H1 (cell line): ENCODE data around the gene TPPP. TPM values are rescaled to one million over a fixed set of nuclear protein-coding genes. Genes with fewer than 3 reads are reported as not detected.

Source experiments
- CTCF ChIA-PET: fragments of 300-600 bp; sonication (Branson Sonifier 250); formaldehyde crosslinking; loops from one replicate; lab custom pipeline; 2021; ENCODE audit not compliant: partially characterized antibody; lab: Charles Lee
- POLR2A ChIA-PET: fragments of 300-600 bp; sonication (Branson Sonifier 250); formaldehyde crosslinking; loops from one replicate; lab custom pipeline; 2021; ENCODE audit warnings: inconsistent platforms; ENCODE audit not compliant: partially characterized antibody; lab: Charles Lee
- DNase-seq, 2 experiments: peaks; one replicate each; pipeline versions ENCODE4 v3.0.0 to v3.0.0-alpha.2; 2010 to 2022; ENCODE audit warnings: low spot score in 2 of 2, low read depth in 1 of 2, mixed read lengths in 1 of 2
- FAIRE-seq: peaks from 2 replicates; lab custom pipeline; 2011; peaks lifted over from hg19 to GRCh38; lab: Jason Lieb, UNC
- H2AFZ ChIP-seq: 2 replicates; pipeline ENCODE4 v1.8.1; 2012; ENCODE audit warnings: low read length, inconsistent platforms
- H2AK5ac ChIP-seq: 2 replicates; pipeline ENCODE4 v1.6.1; 2013; ENCODE audit warnings: low read depth, low read length
- H2BK120ac ChIP-seq: replicated peaks from 2 replicates; pipeline ENCODE3; 2013; ENCODE audit warnings: low read depth, low read length, inconsistent platforms
- H2BK12ac ChIP-seq: 2 replicates; pipeline ENCODE4 v1.6.1; 2013; ENCODE audit warnings: low read depth, low read length
- H2BK15ac ChIP-seq: 2 replicates; pipeline ENCODE4 v1.6.1; 2013; ENCODE audit warnings: low read length
- H2BK20ac ChIP-seq: 2 replicates; pipeline ENCODE4 v1.6.1; 2013; ENCODE audit warnings: low read length
- H2BK5ac ChIP-seq: 2 replicates; pipeline ENCODE4 v1.6.1; 2013; ENCODE audit warnings: low read depth, low read length
- H3K14ac ChIP-seq: 2 replicates; pipeline ENCODE4 v1.6.1; 2013; ENCODE audit warnings: inconsistent platforms; ENCODE audit not compliant: insufficient read length
- H3K18ac ChIP-seq: 2 replicates; pipeline ENCODE4 v1.6.1; 2013; ENCODE audit warnings: low read length; ENCODE audit errors: extremely low read depth
- H3K23ac ChIP-seq: 2 replicates; pipeline ENCODE4 v1.6.1; 2013; ENCODE audit warnings: inconsistent platforms; ENCODE audit not compliant: insufficient read length
- H3K23me2 ChIP-seq: 2 replicates; pipeline ENCODE4 v1.6.1; 2013; ENCODE audit warnings: low read depth, low read length
- H3K27ac ChIP-seq: 2 replicates; pipeline ENCODE4 v1.6.1; 2011; ENCODE audit warnings: low read depth, low read length, inconsistent platforms
- H3K27me3 ChIP-seq, 4 experiments: replicated peaks in 1 of 4; 1 replicate in 1 of 4; 2 replicates in 3 of 4; pipeline versions ENCODE4 v1.6.1 to v1.8.1; 2011 to 2013; ENCODE audit warnings: low read length in 3 of 4, mild to moderate bottlenecking in 3 of 4, inconsistent platforms in 2 of 4, mixed read lengths in 2 of 4, moderate library complexity in 1 of 4; ENCODE audit not compliant: control insufficient read depth in 3 of 4, insufficient read depth in 3 of 4; ENCODE audit errors: extremely low read depth in 1 of 4
- H3K36me3 ChIP-seq, 4 experiments: 2 replicates each; pipeline versions ENCODE4 v1.6.1 to v1.8.1; 2011 to 2013; ENCODE audit warnings: mild to moderate bottlenecking in 4 of 4, low read length in 3 of 4, moderate library complexity in 2 of 4, control low read depth in 1 of 4, inconsistent platforms in 1 of 4; ENCODE audit not compliant: insufficient read depth in 4 of 4, control insufficient read depth in 2 of 4
- H3K4ac ChIP-seq: replicated peaks from 2 replicates; pipeline ENCODE3; 2013; ENCODE audit warnings: low read length, low read depth, mixed read lengths, inconsistent platforms; ENCODE audit not compliant: insufficient read length
- H3K4me1 ChIP-seq, 4 experiments: replicated peaks in 1 of 4; 1 replicate in 1 of 4; 2 replicates in 3 of 4; pipeline versions ENCODE4 v1.6.1 to v1.8.1; 2011 to 2013; ENCODE audit warnings: low read length in 3 of 4, inconsistent platforms in 2 of 4, mixed read lengths in 1 of 4; ENCODE audit not compliant: insufficient read depth in 4 of 4, control insufficient read depth in 3 of 4
- H3K4me2 ChIP-seq, 2 experiments: 2 replicates each; pipeline versions ENCODE4 v1.6.1 to v1.8.1; 2011 to 2013; ENCODE audit warnings: low read depth in 2 of 2, low read length in 2 of 2, control low read depth in 1 of 2, inconsistent platforms in 1 of 2, mild to moderate bottlenecking in 1 of 2; ENCODE audit not compliant: insufficient read depth in 1 of 2
- H3K4me3 ChIP-seq, 4 experiments: fragments of 200-600, 300-600 bp in 1 of 4; sonication (generic), shearing (Covaris generic), sonication (Bioruptor Twin) in 1 of 4; 2 replicates each; pipeline versions ENCODE4 v1.5.1 to v1.8.1; 2011 to 2016; ENCODE audit warnings: low read length in 4 of 4, low read depth in 3 of 4, control low read depth in 2 of 4, inconsistent platforms in 2 of 4, mild to moderate bottlenecking in 2 of 4, mixed read lengths in 1 of 4, moderate library complexity in 1 of 4; ENCODE audit not compliant: insufficient read depth in 2 of 4; ENCODE audit errors: extremely low read depth in 1 of 4
- H3K56ac ChIP-seq: replicated peaks from 2 replicates; pipeline ENCODE3; 2013; ENCODE audit warnings: low read depth, mild to moderate bottlenecking, mixed read lengths, low read length, inconsistent platforms; ENCODE audit not compliant: insufficient read length
- H3K79me1 ChIP-seq: 2 replicates; pipeline ENCODE4 v1.6.1; 2013; ENCODE audit warnings: low read depth, low read length, control low read depth
- H3K79me2 ChIP-seq, 2 experiments: 2 replicates each; pipeline versions ENCODE4 v1.6.1 to v1.8.1; 2012 to 2013; ENCODE audit warnings: low read length in 2 of 2, mild to moderate bottlenecking in 2 of 2, inconsistent platforms in 1 of 2; ENCODE audit not compliant: insufficient read depth in 2 of 2, control insufficient read depth in 1 of 2
- H3K9ac ChIP-seq, 4 experiments: replicated peaks in 1 of 4; 1 replicate in 1 of 4; 2 replicates in 3 of 4; pipeline versions ENCODE4 v1.6.1 to v1.8.1; 2011 to 2013; ENCODE audit warnings: low read depth in 3 of 4, low read length in 3 of 4, control low read depth in 2 of 4, mild to moderate bottlenecking in 2 of 4, moderate library complexity in 2 of 4, inconsistent platforms in 1 of 4; ENCODE audit errors: extremely low read depth in 1 of 4
- H3K9me3 ChIP-seq, 2 experiments: 2 replicates each; pipeline versions ENCODE4 v1.6.1 to v1.8.1; 2012 to 2013; ENCODE audit warnings: mild to moderate bottlenecking in 2 of 2, moderate library complexity in 2 of 2, control low read depth in 1 of 2, inconsistent platforms in 1 of 2, low read depth in 1 of 2, low read length in 1 of 2, mixed read lengths in 1 of 2; ENCODE audit not compliant: insufficient read depth in 2 of 2
- H4K20me1 ChIP-seq, 2 experiments: replicated peaks in 1 of 2; 2 replicates each; pipeline versions ENCODE3 to v1.8.1; 2011 to 2013; ENCODE audit warnings: inconsistent platforms in 2 of 2, low read length in 2 of 2, mild to moderate bottlenecking in 1 of 2; ENCODE audit not compliant: insufficient read depth in 2 of 2, control insufficient read depth in 1 of 2
- H4K5ac ChIP-seq: 2 replicates; pipeline ENCODE4 v1.6.1; 2013; ENCODE audit warnings: low read length, low read depth, mixed read lengths, inconsistent platforms; ENCODE audit not compliant: insufficient read length
- H4K8ac ChIP-seq: 2 replicates; pipeline ENCODE4 v1.8.0; 2013; ENCODE audit warnings: mild to moderate bottlenecking, moderate library complexity, low read length, inconsistent platforms; ENCODE audit not compliant: insufficient read depth; ENCODE audit errors: extremely low read depth
- H4K91ac ChIP-seq: replicated peaks from 2 replicates; pipeline ENCODE3; 2013; ENCODE audit warnings: low read length, mixed read lengths, inconsistent platforms; ENCODE audit not compliant: insufficient read length
- ASH2L ChIP-seq: fragments of 200-600, 300-600 bp; sonication (generic); IDR thresholded peaks from one replicate; pipeline ENCODE4 v1.7.1; 2017; ENCODE audit warnings: low read length
- BRCA1 ChIP-seq: IDR thresholded peaks from 2 replicates; pipeline ENCODE4 v1.6.1; 2012; ENCODE audit warnings: low read depth, low read length, improper control_type of control experiment
- CEBPB ChIP-seq: IDR thresholded peaks from 2 replicates; pipeline ENCODE4 v1.6.1; 2012; ENCODE audit warnings: low read depth, low read length
- EZH2 ChIP-seq: fragments of 200-600 bp; sonication (generic); IDR thresholded peaks from 2 replicates; pipeline ENCODE4 v1.7.1; 2012; ENCODE audit warnings: low read depth, mild to moderate bottlenecking, moderate library complexity, low read length, inconsistent platforms; ENCODE audit not compliant: severe bottlenecking
- GABPA ChIP-seq: IDR thresholded peaks from 2 replicates; pipeline ENCODE4 v1.6.1; 2011; ENCODE audit warnings: mild to moderate bottlenecking, low read length, moderate library complexity, borderline replicate concordance; ENCODE audit not compliant: insufficient read depth
- HDAC2 ChIP-seq, 2 experiments: fragments of 300-600 bp in 1 of 2; sonication (generic) in 1 of 2; IDR thresholded peaks; 2 replicates each; pipeline ENCODE4 v1.6.1; 2011 to 2012; ENCODE audit warnings: low read depth in 2 of 2, low read length in 2 of 2, mild to moderate bottlenecking in 2 of 2, moderate library complexity in 2 of 2, borderline replicate concordance in 1 of 2, inconsistent platforms in 1 of 2
- JUND ChIP-seq: IDR thresholded peaks from 2 replicates; pipeline ENCODE4 v1.6.1; 2011; ENCODE audit warnings: mild to moderate bottlenecking, improper control_type of control experiment, low read length
- PHF8 ChIP-seq: fragments of 200-600 bp; sonication (generic); conservative IDR thresholded peaks from 2 replicates; pipeline ENCODE4 v1.7.1; 2012; ENCODE audit warnings: low read depth, mild to moderate bottlenecking, inconsistent platforms, low read length, moderate library complexity
- POU5F1 ChIP-seq: IDR thresholded peaks from 2 replicates; pipeline ENCODE4 v1.6.1; 2011; ENCODE audit warnings: low read depth, mild to moderate bottlenecking, low read length, moderate library complexity
- SAP30 ChIP-seq: fragments of 300-600 bp; sonication (generic); IDR thresholded peaks from 2 replicates; pipeline ENCODE4 v1.7.1; 2012; ENCODE audit warnings: low read length, moderate library complexity, mild to moderate bottlenecking, inconsistent platforms; ENCODE audit not compliant: insufficient read depth, insufficient replicate concordance
- SP4 ChIP-seq: IDR thresholded peaks from 2 replicates; pipeline ENCODE4 v1.6.1; 2012; ENCODE audit warnings: low read length, inconsistent platforms
- SUZ12 ChIP-seq: fragments of 200-600 bp; sonication (generic); IDR thresholded peaks from 2 replicates; pipeline ENCODE4 v1.6.1; 2012; ENCODE audit warnings: mild to moderate bottlenecking, inconsistent platforms, low read length, moderate library complexity, mixed read lengths
- TAF1 ChIP-seq: IDR thresholded peaks from 2 replicates; pipeline ENCODE4 v1.6.1; 2011; ENCODE audit warnings: mild to moderate bottlenecking, low read depth, low read length
- TCF12 ChIP-seq: IDR thresholded peaks from 2 replicates; pipeline ENCODE4 v1.6.1; 2011; ENCODE audit warnings: low read depth, mild to moderate bottlenecking, low read length
- WGBS, 2 experiments: shearing (Covaris generic) in 1 of 2; methylation state at CpG; one replicate each; pipeline versions ENCODE4 v1.1.6 to v1.1.7; 2013 to 2015; ENCODE audit warnings: low lambda C conversion rate in 2 of 2, mixed read lengths in 2 of 2, inconsistent platforms in 1 of 2, low coverage in 1 of 2, missing lambda C conversion rate in 1 of 2; ENCODE audit not compliant: insufficient replicate concordance in 2 of 2, insufficient coverage in 1 of 2, insufficient read length in 1 of 2; ENCODE audit errors: extremely low coverage in 1 of 2, missing lambda C conversion rate in 1 of 2; 5-methylcytosine and 5-hydroxymethylcytosine counted together
- polyA plus RNA-seq, 7 experiments: library from polyadenylated mRNA; depleted of rRNA in 3 of 7; stranded (reverse) in 5 of 7; unstranded in 2 of 7; fragments of >200 nt in 5 of 7; fragments of 200-250 nt in 2 of 7; gene quantifications; 1 replicate in 5 of 7; 2 replicates in 1 of 7; 4 replicates in 1 of 7; pipeline versions ENCODE4 v1.2.1 to v1.2.3, GENCODE V29; 2011 to 2013; ENCODE audit warnings: missing spikeins in 2 of 7, mixed read lengths in 2 of 7
- total RNA-seq: library from RNA; stranded (reverse); fragmentation: NEBNext Ultra II Directional; extraction: Animal tissue kit (Norgen Biotek cat#: 25700); gene quantifications from 2 replicates; pipeline ENCODE4 v1.2.1, GENCODE V29; 2021

TPPP gene
- total and polyA plus RNA-seq, 2 of the 8 experiments (the other 6 are each of a cell fraction or from before 2014, with no cell fraction given): 0.36 to 0.93 TPM

GRCh38 chr5:639584-640213, 53.5 kb downstream of the TPPP start:
- no peak overlapping the region for H3K9ac ChIP-seq
- no peak overlapping the region for H3K23ac ChIP-seq
- no peaks in the 10 kb centered on the region for H3K23me2 ChIP-seq
- H4K91ac ChIP-seq: no peak overlapping the region
- H3K18ac ChIP-seq: no peak overlapping the region
- H3K27ac ChIP-seq: no peak overlapping the region
- no peak overlapping the region for H2BK120ac ChIP-seq
- WGBS, 2 experiments: 89% methylated on average over 20 of the region's 20 CpGs; no CpG with 5 or more reads in 1 of the 2 experiments
- H3K4me3 ChIP-seq: no peak overlapping the region
- H2BK20ac ChIP-seq: no peak overlapping the region
- DNase-seq: no peak
- no peaks in the 10 kb centered on the region for H3K4me1 ChIP-seq
- H3K4ac ChIP-seq: no peak overlapping the region
- no peak overlapping the region for H4K8ac ChIP-seq
- no peak overlapping the region for H3K56ac ChIP-seq
- H3K4me2 ChIP-seq: no peak overlapping the region
- no peak overlapping the region for H2AK5ac ChIP-seq
- no peaks in the 10 kb centered on the region for H3K9me3 ChIP-seq
- no peaks in the 10 kb centered on the region for H3K79me1 ChIP-seq
- POLR2A ChIA-PET: interaction anchor here (1.8 kb wide), 1 partner anchor 13 kb away, joined by 12 read pairs; no protein-coding TSS in a partner anchor
- no peak overlapping the region for H2BK15ac ChIP-seq
- H3K14ac ChIP-seq: no peak overlapping the region
- no peak overlapping the region for H4K5ac ChIP-seq
- no peak overlapping the region for H2BK5ac ChIP-seq
- CTCF ChIA-PET: interaction anchor here (0.9 to 1.6 kb wide), 4 partner anchors 17 to 48 kb away, joined by 3 to 4 read pairs (median 3); no protein-coding TSS in a partner anchor
- no peak overlapping the region for H2BK12ac ChIP-seq
- H3K36me3 ChIP-seq: peaks cover 13 to 51% (median 38%) of the 10 kb centered on the region in 4 experiments
- peaks cover 0 to 12% of the 10 kb centered on the region in 2 experiments for H4K20me1 ChIP-seq
- H2AFZ ChIP-seq: no peak overlapping the region
- H3K27me3 ChIP-seq: no peaks in the 10 kb centered on the region
- FAIRE-seq: no peak
- H3K79me2 ChIP-seq: no peaks in the 10 kb centered on the region
- TF ChIP-seq BRCA1: no peak
- no peak for TF ChIP-seq SAP30
- no peak for TF ChIP-seq SP4
- no peak for TF ChIP-seq GABPA
- TF ChIP-seq POU5F1: no peak
- TF ChIP-seq JUND: no peak
- no peak for TF ChIP-seq SUZ12
- no peak for TF ChIP-seq PHF8
- TF ChIP-seq TCF12: no peak
- TF ChIP-seq EZH2: no peak
- no peak for TF ChIP-seq ASH2L
- TF ChIP-seq HDAC2 (IDR thresholded peaks at IDR 0.05; ENCODE audit: borderline replicate concordance in 1 of 2, low read depth in 2 of 2, low read length in 2 of 2): no peak
- no peak for TF ChIP-seq TAF1
- TF ChIP-seq CEBPB: no peak
